HCT116 (cell line): ENCODE data around the gene DNAJC7. TPM values are rescaled to one million over a fixed set of nuclear protein-coding genes. Genes with fewer than 3 reads are reported as not detected.

Experiments
- ATAC-seq: fragments of 200-7000 bp; cut with Tn5 transposase; 2 replicates; pipeline ENCODE4 v1.9.1; 2020; ENCODE audit warnings: mild to moderate bottlenecking, moderate library complexity
- BruUV-seq: library from RNA; stranded (reverse); fragments of 400-500 nt; replicated peaks from 2 replicates; lab custom pipeline; 2021; lab: Mats Ljungman, UMichigan
- CTCF ChIA-PET: fragments of 300-600 bp; sonication (Branson Sonifier 250); formaldehyde crosslinking; loops from one replicate; lab custom pipeline; 2021; ENCODE audit warnings: antibody characterized with exemption; lab: Charles Lee
- POLR2A ChIA-PET: fragments of 300-600, 350-600 bp; sonication (Branson Sonifier 250); formaldehyde crosslinking; loops from one replicate; lab custom pipeline; 2021; ENCODE audit warnings: antibody characterized with exemption; lab: Charles Lee
- RAD21 ChIA-PET, 2 experiments: fragments of 300-600 bp; sonication (Branson Sonifier 250); formaldehyde crosslinking; loops; one replicate each; lab custom pipeline; 2023; ENCODE audit warnings: low total read pairs in 2 of 2; ENCODE audit not compliant: uncharacterized antibody in 2 of 2, unreplicated experiment in 2 of 2, low non-redundant PET in 1 of 2; lab: Charles Lee
- DNase-seq: peaks from one replicate; pipeline ENCODE4 v3.0.0-alpha.2; 2010; ENCODE audit warnings: low read depth, low spot score
- H2AFZ ChIP-seq: fragments of 200-600 bp; shearing (Covaris generic), sonication (generic); 2 replicates; pipeline ENCODE4 v1.6.1; 2017; ENCODE audit warnings: low read depth, mixed run types, mixed read lengths, antibody characterized with exemption, low read length; ENCODE audit not compliant: poor library complexity, severe bottlenecking
- H3K27ac ChIP-seq: 2 replicates; pipeline ENCODE4 v1.5.1; 2012; ENCODE audit warnings: low read depth, low read length
- H3K27me3 ChIP-seq: fragments of 200-600 bp; sonication (generic); 2 replicates; pipeline ENCODE4 v1.6.1; 2016; ENCODE audit warnings: mixed run types, low read length, mixed read lengths; ENCODE audit not compliant: insufficient read depth
- H3K36me3 ChIP-seq, 2 experiments: fragments of 200-500 bp in 1 of 2; fragments of 200-600 bp in 1 of 2; sonication (Bioruptor generic) in 1 of 2; sonication (generic) in 1 of 2; 2 replicates each; pipeline versions ENCODE4 v1.5.1 to v1.6.1; 2014 to 2016; ENCODE audit warnings: low read length in 2 of 2, inconsistent platforms in 1 of 2, mixed read lengths in 1 of 2, mixed run types in 1 of 2; ENCODE audit not compliant: insufficient read depth in 2 of 2, control insufficient read depth in 1 of 2
- H3K4me1 ChIP-seq, 2 experiments: fragments of 200-600 bp in 1 of 2; sonication (generic) in 1 of 2; 2 replicates each; pipeline versions ENCODE4 v1.5.1 to v1.6.1; 2012 to 2017; ENCODE audit warnings: low read length in 2 of 2, inconsistent platforms in 1 of 2, mild to moderate bottlenecking in 1 of 2, mixed read lengths in 1 of 2, mixed run types in 1 of 2, moderate library complexity in 1 of 2; ENCODE audit not compliant: insufficient read depth in 2 of 2, control insufficient read depth in 1 of 2
- H3K4me2 ChIP-seq: fragments of 200-600 bp; sonication (generic); 2 replicates; pipeline ENCODE4 v1.6.1; 2017; ENCODE audit warnings: mixed run types, low read length, mixed read lengths
- H3K4me3 ChIP-seq, 2 experiments: fragments of 200-600 bp in 1 of 2; sonication (generic) in 1 of 2; replicated peaks in 1 of 2; 2 replicates each; pipeline ENCODE4 v1.5.1; 2011 to 2016; ENCODE audit warnings: low read length in 2 of 2, control low read depth in 1 of 2, low read depth in 1 of 2, mild to moderate bottlenecking in 1 of 2, mixed read lengths in 1 of 2, mixed run types in 1 of 2
- H3K79me2 ChIP-seq: fragments of 200-600 bp; sonication (generic); 2 replicates; pipeline ENCODE4 v1.6.1; 2017; ENCODE audit warnings: mild to moderate bottlenecking, mixed run types, low read length, moderate library complexity, mixed read lengths; ENCODE audit not compliant: insufficient read depth
- H3K9ac ChIP-seq: fragments of 200-600 bp; sonication (generic); 2 replicates; pipeline ENCODE4 v1.6.1; 2016; ENCODE audit warnings: low read length, mixed read lengths
- H3K9me2 ChIP-seq: fragments of 200-600 bp; sonication (generic), shearing (Covaris generic); 2 replicates; pipeline ENCODE4 v1.6.1; 2017; ENCODE audit warnings: mixed run types, mild to moderate bottlenecking, moderate library complexity; ENCODE audit not compliant: insufficient read depth
- H3K9me3 ChIP-seq, 2 experiments: fragments of 200-500 bp in 1 of 2; fragments of 200-600 bp in 1 of 2; sonication (Bioruptor generic) in 1 of 2; sonication (generic) in 1 of 2; 2 replicates each; pipeline ENCODE4 v1.6.1; 2014 to 2017; ENCODE audit warnings: low read length in 2 of 2, mixed read lengths in 2 of 2, inconsistent platforms in 1 of 2, low read depth in 1 of 2, mild to moderate bottlenecking in 1 of 2, mixed run types in 1 of 2, moderate library complexity in 1 of 2; ENCODE audit not compliant: control insufficient read depth in 1 of 2, insufficient read depth in 1 of 2
- H4K20me1 ChIP-seq: fragments of 200-600 bp; sonication (generic), shearing (Covaris generic); 2 replicates; pipeline ENCODE4 v1.6.1; 2017; ENCODE audit warnings: mixed run types, mild to moderate bottlenecking, moderate library complexity; ENCODE audit not compliant: insufficient read depth
- ATF3 ChIP-seq: IDR thresholded peaks from 2 replicates; pipeline ENCODE4 v1.6.1; 2012
- CBX3 ChIP-seq: IDR thresholded peaks from 2 replicates; pipeline ENCODE4 v1.6.1; 2012; ENCODE audit warnings: low read depth
- CTCF ChIP-seq, 3 experiments: fragments of 200-600 bp in 1 of 3; sonication (generic) in 1 of 3; IDR thresholded peaks in 2 of 3; conservative IDR thresholded peaks in 1 of 3; 2 replicates each; pipeline ENCODE4 v1.5.1; 2012 to 2017; ENCODE audit warnings: low read depth in 2 of 3, low read length in 2 of 3, antibody characterized with exemption in 1 of 3, borderline replicate concordance in 1 of 3, control low read depth in 1 of 3, mild to moderate bottlenecking in 1 of 3, mixed read lengths in 1 of 3, mixed run types in 1 of 3, moderate library complexity in 1 of 3; ENCODE audit not compliant: insufficient read depth in 1 of 3
- EGR1 ChIP-seq: IDR thresholded peaks from 2 replicates; pipeline ENCODE4 v1.6.1; 2012; ENCODE audit warnings: low read depth
- ELF1 ChIP-seq: IDR thresholded peaks from 2 replicates; pipeline ENCODE4 v1.6.1; 2012; ENCODE audit warnings: low read depth, borderline replicate concordance
- EZH2 ChIP-seq: fragments of 200-600 bp; sonication (generic); IDR thresholded peaks from 2 replicates; pipeline ENCODE4 v1.6.1; 2017; ENCODE audit warnings: antibody characterized with exemption, mixed run types
- FOSL1 ChIP-seq: IDR thresholded peaks from 2 replicates; pipeline ENCODE4 v1.6.1; 2012; ENCODE audit warnings: low read depth
- RAD21 ChIP-seq: IDR thresholded peaks from 2 replicates; pipeline ENCODE4 v1.6.1; 2012; ENCODE audit warnings: low read depth, mild to moderate bottlenecking
- REST ChIP-seq: IDR thresholded peaks from 2 replicates; pipeline ENCODE4 v1.6.1; 2012; ENCODE audit warnings: low read depth
- SIN3A ChIP-seq: IDR thresholded peaks from 2 replicates; pipeline ENCODE4 v1.6.1; 2012; ENCODE audit warnings: low read depth
- SP1 ChIP-seq: IDR thresholded peaks from 2 replicates; pipeline ENCODE4 v1.6.1; 2012; ENCODE audit warnings: low read depth
- SRF ChIP-seq: IDR thresholded peaks from 2 replicates; pipeline ENCODE4 v1.6.1; 2012; ENCODE audit warnings: low read depth
- TCF7L2 ChIP-seq: IDR thresholded peaks from 2 replicates; pipeline ENCODE4 v1.7.0; 2011; ENCODE audit warnings: borderline replicate concordance, inconsistent platforms; ENCODE audit not compliant: insufficient read depth, insufficient read length; ENCODE audit errors: extremely low read depth
- YY1 ChIP-seq: IDR thresholded peaks from 2 replicates; pipeline ENCODE4 v1.6.1; 2011; ENCODE audit warnings: low read length, low read depth, moderate library complexity, mild to moderate bottlenecking; ENCODE audit not compliant: insufficient replicate concordance; ENCODE audit errors: extremely low read depth
- ZFX ChIP-seq: fragments of 450-650 bp; IDR thresholded peaks from 2 replicates; pipeline ENCODE4 v1.6.1; 2017
- intact Hi-C: fragments of 100-400 bp; cut with micrococcal nuclease; formaldehyde crosslinking; loops from 2 replicates; pipeline ENCODE4 v1.10.0; 2022
- total RNA-seq: library from RNA; stranded (reverse); gene quantifications from one replicate; pipeline ENCODE4 v1.2.1, GENCODE V29; 2021; ENCODE audit not compliant: unreplicated experiment
- TF ChIP-seq, protein P1 (sequence below): IDR thresholded peaks from 2 replicates; pipeline ENCODE4 v1.6.1; 2012

The DNAJC7 gene
- total RNA-seq, 1 experiment from 2014 or later: 113 TPM

DNA sequence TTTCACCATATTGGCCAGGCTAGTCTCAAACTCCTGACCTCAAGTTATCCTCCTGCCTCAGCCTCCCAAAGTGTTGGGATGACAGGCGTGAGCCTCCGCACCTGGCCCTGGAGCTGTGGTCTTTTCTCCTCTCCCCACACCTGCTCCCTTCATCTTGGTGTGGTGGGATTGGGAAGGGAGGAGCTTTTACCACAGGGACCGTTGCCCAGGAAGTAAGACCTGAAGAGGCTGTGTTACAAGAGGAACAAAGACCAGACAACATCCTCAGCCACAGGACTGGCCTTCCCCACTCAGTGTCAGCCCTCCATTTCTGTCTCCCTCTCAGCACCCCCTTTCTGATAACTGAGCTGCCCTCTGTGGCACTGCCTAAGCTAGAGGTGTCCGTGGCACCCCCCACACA lies 42.6 kb upstream of the DNAJC7 start:
- ChIA-PET POLR2A (no interaction called here), RAD21 (no interaction called here), CTCF (no interaction called here)
- H3K4me3 ChIP-seq: no peak overlapping the region
- no peaks in the 10 kb centered on the region for H3K9me3 ChIP-seq
- no peaks in the 10 kb centered on the region for H3K9me2 ChIP-seq
- no TSS peak for BruUV-seq
- intact Hi-C loops: no loop called here
- no peak overlapping the region for H2AFZ ChIP-seq
- H3K27ac ChIP-seq: no peak overlapping the region
- DNase-seq (no peak), ATAC-seq (no peak)
- peaks cover 14 to 20% of the 10 kb centered on the region in 2 experiments for H3K4me1 ChIP-seq
- no peaks in the 10 kb centered on the region for H3K27me3 ChIP-seq
- TF ChIP-seq REST: no peak
- TF ChIP-seq FOSL1: no peak
- no peak for TF ChIP-seq SP1
- TF ChIP-seq SIN3A: no peak
- TF ChIP-seq ATF3: no peak
- no peak for TF ChIP-seq ELF1
- TF ChIP-seq CTCF (IDR thresholded peaks at IDR 0.05 in 2 of 3, conservative IDR thresholded peaks at IDR 0.05 in 1 of 3; ENCODE audit: borderline replicate concordance in 1 of 3, insufficient read depth in 1 of 3, low read depth in 2 of 3, low read length in 2 of 3): no peak
- no peak for TF ChIP-seq RAD21
- no peak for TF ChIP-seq TCF7L2
- TF ChIP-seq, protein P1, sequence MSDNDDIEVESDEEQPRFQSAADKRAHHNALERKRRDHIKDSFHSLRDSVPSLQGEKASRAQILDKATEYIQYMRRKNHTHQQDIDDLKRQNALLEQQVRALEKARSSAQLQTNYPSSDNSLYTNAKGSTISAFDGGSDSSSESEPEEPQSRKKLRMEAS: no peak
- no peak for TF ChIP-seq ZFX
- no peak for TF ChIP-seq SRF
- TF ChIP-seq CBX3: no peak
- no peak for TF ChIP-seq EZH2
- no peak for TF ChIP-seq EGR1
- no peak for TF ChIP-seq YY1
- no peaks in the 10 kb centered on the region for H4K20me1 ChIP-seq
- H3K36me3 ChIP-seq: no peaks in the 10 kb centered on the region
- no peaks in the 10 kb centered on the region for H3K79me2 ChIP-seq
- H3K4me2 ChIP-seq: no peak overlapping the region
- H3K9ac ChIP-seq: no peak overlapping the region
